Left kidney (tissue), 8 donors: ENCODE data around the gene IQCE. TPM values are rescaled to one million over a fixed set of nuclear protein-coding genes. Genes with fewer than 3 reads are reported as not detected.
A peak's percentile ranks its signal among the peaks of the same experiment; 100 is the strongest.

Experiments
- DNase-seq: peaks from one replicate; pipeline ENCODE4 v3.0.0-alpha.2; 2013
- long read RNA-seq, 8 donors: transcript quantifications; one replicate each; lab custom pipeline, GENCODE V29; 2026
- polyA plus RNA-seq: library from polyadenylated mRNA; unstranded; fragments of 120-200 nt; gene quantifications from one replicate; pipeline ENCODE4 v1.2.1, GENCODE V29; 2013; ENCODE audit not compliant: insufficient read length

IQCE gene
- polyA plus RNA-seq: 26.5 TPM
- long read RNA-seq, donor 1, full-length matches to known transcripts: 1 of 20 reads
- long read RNA-seq, donor 1, partial matches to known transcripts: 14 of 20 reads
- long read RNA-seq, donor 1, other reads (novel, unspliced or antisense): 5 of 20 reads
- long read RNA-seq, donor 2, full-length matches to known transcripts: 1 of 18 reads
- long read RNA-seq, donor 2, partial matches to known transcripts: 12 of 18 reads
- long read RNA-seq, donor 2, other reads (novel, unspliced or antisense): 5 of 18 reads
- long read RNA-seq, donor 3, full-length matches to known transcripts: 1 of 1 reads
- long read RNA-seq, donor 3, partial matches to known transcripts: 0 of 1 reads
- long read RNA-seq, donor 3, other reads (novel, unspliced or antisense): 0 of 1 reads
- long read RNA-seq, donor 4: 0 reads
- long read RNA-seq, donor 5, full-length matches to known transcripts: 3 of 3 reads
- long read RNA-seq, donor 5, partial matches to known transcripts: 0 of 3 reads
- long read RNA-seq, donor 5, other reads (novel, unspliced or antisense): 0 of 3 reads
- long read RNA-seq, donor 6, partial matches to known transcripts: 14 of 14 reads
- long read RNA-seq, donor 6, other reads (novel, unspliced or antisense): 0 of 14 reads
- long read RNA-seq, donor 7, full-length matches to known transcripts: 1 of 1 reads
- long read RNA-seq, donor 7, partial matches to known transcripts: 0 of 1 reads
- long read RNA-seq, donor 7, other reads (novel, unspliced or antisense): 0 of 1 reads
- long read RNA-seq, donor 8, partial matches to known transcripts: 8 of 8 reads
- long read RNA-seq, donor 8, other reads (novel, unspliced or antisense): 0 of 8 reads

- peak; percentile 90 for DNase-seq
Measured at GRCh38 chr7:2558629-2559282, at the start of gene IQCE. IQCE (plus strand) TSS chr7:2558979; CDS start chr7:2559182, 203 bp downstream.

- DNase-seq: no peak
Measured at GRCh38 chr7:2509298-2509906, 49.4 kb upstream of the IQCE start.

GRCh38 chr7:2510130-2510776, 48.5 kb upstream of the IQCE start:
- DNase-seq: no peak

- DNase-seq: no peak
Measured at GRCh38 chr7:2510909-2511768, 47.6 kb upstream of the IQCE start.

GRCh38 chr7:2511769-2512168, 47.0 kb upstream of the IQCE start:
- DNase-seq: no peak

- DNase-seq: no peak
Measured at GRCh38 chr7:2512179-2512661, 46.6 kb upstream of the IQCE start.

- DNase-seq: no peak
Measured at GRCh38 chr7:2512713-2513112, 46.1 kb upstream of the IQCE start.

GRCh38 chr7:2513702-2514101, 45.1 kb upstream of the IQCE start:
- no peak for DNase-seq

GRCh38 chr7:2514473-2515423, 44.0 kb upstream of the IQCE start:
- DNase-seq: no peak

- DNase-seq: no peak
Measured at GRCh38 chr7:2515424-2516193, 43.2 kb upstream of the IQCE start.

- no peak for DNase-seq
Measured at GRCh38 chr7:2516194-2516555, 42.6 kb upstream of the IQCE start.

GRCh38 chr7:2517026-2517425, 41.8 kb upstream of the IQCE start:
- no peak for DNase-seq

GRCh38 chr7:2517678-2518507, 40.9 kb upstream of the IQCE start:
- DNase-seq: no peak

- DNase-seq: no peak
Measured at GRCh38 chr7:2518737-2519118, 40.1 kb upstream of the IQCE start.

GRCh38 chr7:2519119-2519930, 39.5 kb upstream of the IQCE start, which contains the start of gene LFNG:
LFNG (plus strand) TSS chr7:2519774; CDS start chr7:2519862, 88 bp downstream.
- peak; percentile 87 for DNase-seq

- no peak for DNase-seq
Measured at GRCh38 chr7:2520131-2520760, 38.5 kb upstream of the IQCE start.
